GM12874 (cell line): ENCODE results near the gene QSOX2.
A peak's percentile ranks its signal among the peaks of the same experiment; 100 is the strongest.

Experiments used
- CTCF ChIP-seq: IDR thresholded peaks from 2 replicates; pipeline ENCODE4 v1.5.1; 2011; ENCODE audit warnings: low read depth, mild to moderate bottlenecking, control low read depth, low read length, moderate library complexity; ENCODE audit not compliant: insufficient read depth

QSOX2 gene

GRCh38 chr9:136267261-136268111 lies 21.9 kb upstream of the QSOX2 start:
- peak; percentile 40 for TF ChIP-seq CTCF

- TF ChIP-seq CTCF, result no peak
Measured at GRCh38 chr9:136265561-136266355, 20.1 kb upstream of the QSOX2 start.

- TF ChIP-seq CTCF, result no peak
Measured at GRCh38 chr9:136264441-136265405, 19.1 kb upstream of the QSOX2 start.

GRCh38 chr9:136264031-136264430 lies 18.4 kb upstream of the QSOX2 start:
- no peak for TF ChIP-seq CTCF

- no peak for TF ChIP-seq CTCF
Measured at GRCh38 chr9:136262671-136263178, 17.1 kb upstream of the QSOX2 start.

- TF ChIP-seq CTCF, result no peak
Measured at GRCh38 chr9:136261686-136262430, 16.2 kb upstream of the QSOX2 start.
